GM20000 (cell line): ENCODE data around the gene NUDT8.
A peak's percentile ranks its signal among the peaks of the same experiment; 100 is the strongest.

Experiments used
- DNase-seq: peaks from one replicate; pipeline ENCODE4 v3.0.0; 2012; ENCODE audit warnings: low spot score
- TF ChIP-seq, protein P1 (sequence below): IDR thresholded peaks from 2 replicates; pipeline ENCODE4 v1.5.1; 2012; ENCODE audit warnings: mild to moderate bottlenecking, control low read depth; ENCODE audit errors: extremely low read depth, missing control alignments

The NUDT8 gene

GRCh38 chr11:67631411-67631810 is 1.7 kb upstream of the NUDT8 start:
- TF ChIP-seq, protein P1, sequence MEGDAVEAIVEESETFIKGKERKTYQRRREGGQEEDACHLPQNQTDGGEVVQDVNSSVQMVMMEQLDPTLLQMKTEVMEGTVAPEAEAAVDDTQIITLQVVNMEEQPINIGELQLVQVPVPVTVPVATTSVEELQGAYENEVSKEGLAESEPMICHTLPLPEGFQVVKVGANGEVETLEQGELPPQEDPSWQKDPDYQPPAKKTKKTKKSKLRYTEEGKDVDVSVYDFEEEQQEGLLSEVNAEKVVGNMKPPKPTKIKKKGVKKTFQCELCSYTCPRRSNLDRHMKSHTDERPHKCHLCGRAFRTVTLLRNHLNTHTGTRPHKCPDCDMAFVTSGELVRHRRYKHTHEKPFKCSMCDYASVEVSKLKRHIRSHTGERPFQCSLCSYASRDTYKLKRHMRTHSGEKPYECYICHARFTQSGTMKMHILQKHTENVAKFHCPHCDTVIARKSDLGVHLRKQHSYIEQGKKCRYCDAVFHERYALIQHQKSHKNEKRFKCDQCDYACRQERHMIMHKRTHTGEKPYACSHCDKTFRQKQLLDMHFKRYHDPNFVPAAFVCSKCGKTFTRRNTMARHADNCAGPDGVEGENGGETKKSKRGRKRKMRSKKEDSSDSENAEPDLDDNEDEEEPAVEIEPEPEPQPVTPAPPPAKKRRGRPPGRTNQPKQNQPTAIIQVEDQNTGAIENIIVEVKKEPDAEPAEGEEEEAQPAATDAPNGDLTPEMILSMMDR, result no peak

GRCh38 chr11:67630943-67631331 is 1.2 kb upstream of the NUDT8 start:
- TF ChIP-seq, protein P1, result no peak

More at GRCh38 chr11:67631411-67631810, 1.7 kb upstream of the NUDT8 start:
- no peak for DNase-seq

DNA sequence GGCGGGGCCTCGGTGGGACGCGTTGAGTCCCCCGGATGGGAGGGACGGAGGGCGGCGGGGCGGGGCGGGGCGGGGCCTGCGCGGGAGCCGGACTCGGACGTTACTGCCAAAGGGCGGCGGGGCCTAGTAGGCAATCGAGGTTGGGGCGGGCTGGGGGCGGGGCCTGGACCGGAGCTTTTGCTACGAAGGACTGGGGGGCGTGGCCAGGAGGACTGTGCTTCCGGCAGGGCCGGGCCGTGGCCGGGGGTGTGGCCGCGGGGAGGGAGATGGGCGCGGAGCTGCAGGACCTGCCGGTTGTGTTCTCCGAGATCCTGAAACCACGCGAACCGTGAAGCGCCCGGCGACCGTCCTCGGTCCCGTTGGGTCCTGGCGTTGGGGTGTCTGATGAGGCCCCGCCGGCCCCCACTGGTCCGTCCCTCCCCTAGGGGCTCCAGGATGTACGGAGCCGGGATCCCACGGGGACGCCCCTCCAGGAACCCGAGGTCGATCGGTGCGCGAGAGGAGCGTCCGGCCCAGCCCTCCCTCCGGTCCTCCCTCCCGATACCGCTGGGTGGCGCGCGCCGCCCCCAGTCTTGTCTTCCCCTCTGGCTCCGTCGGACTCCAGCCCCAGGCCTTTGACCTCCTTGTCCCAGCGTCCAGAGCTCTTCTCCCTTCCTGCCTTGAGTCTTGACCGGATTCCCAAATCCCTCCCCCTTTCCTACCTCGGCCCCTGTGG is 648 bp upstream of the NUDT8 start:
- TF ChIP-seq, protein P1, result peak; percentile 60
- DNase-seq, result peak; percentile 100

More at GRCh38 chr11:67630943-67631331, 1.2 kb upstream of the NUDT8 start:
- DNase-seq, result no peak

- TF ChIP-seq, protein P1, result no peak
- no peak for DNase-seq
These were observed 889 bp downstream of the NUDT8 start for GRCh38 chr11:67628710-67629385.

GRCh38 chr11:67627812-67628624 is 1.7 kb downstream of the NUDT8 start:
- no peak for DNase-seq

DNA sequence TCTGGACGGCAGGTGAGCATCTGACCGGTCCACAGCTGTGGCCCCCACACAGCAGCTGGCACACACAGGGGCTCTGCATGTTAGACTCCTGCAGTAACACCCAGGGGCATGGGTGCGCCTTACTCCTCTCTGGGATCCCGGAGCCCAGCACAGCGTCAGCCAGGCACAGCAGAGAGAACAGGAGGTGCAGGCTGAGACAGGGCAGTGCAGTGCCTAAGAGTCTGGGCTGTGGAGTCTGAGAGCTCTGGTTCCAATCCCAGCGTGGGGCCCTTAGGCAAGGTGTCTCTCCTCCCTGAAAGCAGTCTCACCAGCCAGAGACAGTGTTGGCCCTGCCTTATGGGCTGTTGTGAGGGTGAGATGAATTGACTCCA is 2.3 kb downstream of the NUDT8 start:
- TF ChIP-seq, protein P1, result no peak
- DNase-seq, result no peak

More at GRCh38 chr11:67627812-67628624, 1.7 kb downstream of the NUDT8 start:
- TF ChIP-seq, protein P1, result no peak
